Effector CD4-positive, alpha-beta T cell (primary cell): ENCODE data around the gene RTN4.

ENCODE experiments used
- DNase-seq: peaks from one replicate; pipeline ENCODE4 v3.0.0-alpha.2; 2020

RTN4 gene

DNA sequence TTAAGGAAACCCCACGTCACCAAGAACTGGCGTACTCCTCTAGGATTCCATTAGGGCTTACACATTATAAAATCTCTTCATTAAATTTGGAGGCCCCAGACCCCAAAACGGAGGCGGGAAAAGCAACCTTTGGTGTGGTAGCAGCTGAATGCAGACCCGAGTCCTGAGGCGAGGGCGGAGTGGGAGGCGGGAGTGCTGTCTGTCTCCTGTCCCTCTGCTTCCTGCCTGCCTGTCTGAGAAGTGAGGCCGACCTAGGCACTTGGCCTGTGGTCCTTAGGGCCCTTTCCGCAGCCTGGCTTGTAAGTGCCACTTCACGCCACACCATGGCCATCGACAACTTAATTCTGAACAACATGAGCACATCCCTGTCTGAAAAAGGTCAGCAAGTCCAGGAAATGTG, 102.1 kb downstream of the RTN4 start:
- no peak for DNase-seq

DNA sequence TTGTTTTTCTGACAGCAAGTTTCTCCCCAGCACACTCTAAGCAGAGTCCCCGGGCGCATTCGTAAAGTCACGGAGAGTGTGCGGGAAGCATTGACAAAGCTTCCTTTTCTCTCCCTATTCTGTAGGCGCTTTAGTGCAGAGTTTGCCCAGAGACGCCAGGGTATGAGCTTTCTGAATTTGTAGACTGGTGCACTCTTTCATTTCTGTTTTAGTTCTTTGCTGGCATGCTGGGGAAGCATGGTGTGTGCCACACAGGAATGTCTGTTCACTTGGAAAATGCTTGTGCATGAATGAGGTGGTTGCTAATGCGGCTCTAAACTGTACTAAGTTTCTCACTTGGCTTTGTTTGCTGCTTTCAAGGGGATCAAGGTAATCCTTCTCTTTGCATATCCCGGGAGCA, 102.6 kb downstream of the RTN4 start:
- no peak for DNase-seq

DNA sequence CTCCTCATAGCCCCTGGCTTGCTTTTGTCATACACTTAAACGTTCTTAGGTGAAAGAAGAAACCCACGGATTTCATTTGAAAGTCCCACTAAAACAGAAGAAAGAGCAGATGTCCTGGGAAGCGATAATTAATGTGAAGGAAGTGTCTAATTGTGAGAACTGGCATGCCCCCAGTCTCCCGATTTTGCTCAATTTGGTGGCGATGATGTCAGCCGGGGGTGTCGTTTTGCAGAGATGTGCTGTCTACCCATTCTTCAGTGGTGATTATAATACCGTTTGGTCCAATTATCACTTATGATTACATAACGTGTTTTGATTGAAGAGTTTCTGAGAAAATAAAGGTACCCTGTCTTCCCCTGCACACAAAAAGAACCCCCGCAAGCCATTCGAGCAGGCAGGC, 103.1 kb downstream of the RTN4 start:
- no peak for DNase-seq

DNA sequence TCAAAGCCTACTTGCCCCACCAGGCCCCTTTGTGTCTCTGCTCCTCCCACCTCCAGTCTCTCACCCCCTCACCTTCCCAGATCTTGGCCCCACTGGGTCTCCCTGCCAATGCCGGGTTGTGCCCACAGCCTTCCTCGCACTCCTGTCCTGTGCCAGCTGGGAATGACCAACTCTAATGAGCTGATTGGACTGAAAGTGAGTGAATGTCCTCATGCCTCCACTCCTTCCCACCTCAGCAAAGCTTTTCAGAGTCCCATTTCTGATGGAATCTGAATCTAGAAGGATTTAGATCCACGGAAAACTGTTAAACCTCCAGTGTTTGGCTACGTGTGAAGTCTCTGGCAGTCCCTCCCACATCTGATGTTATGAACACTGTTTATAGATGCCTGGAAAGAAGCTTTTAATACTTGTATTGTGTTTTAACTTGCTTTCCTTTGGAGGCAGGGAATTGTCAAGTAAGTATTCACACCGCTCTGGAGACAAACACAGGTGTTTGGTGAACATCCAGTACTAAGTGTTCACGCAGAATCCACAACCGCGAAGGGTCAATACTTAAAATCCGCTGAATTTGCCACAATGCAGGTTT, 103.9 kb downstream of the RTN4 start:
- no peak for DNase-seq

DNA sequence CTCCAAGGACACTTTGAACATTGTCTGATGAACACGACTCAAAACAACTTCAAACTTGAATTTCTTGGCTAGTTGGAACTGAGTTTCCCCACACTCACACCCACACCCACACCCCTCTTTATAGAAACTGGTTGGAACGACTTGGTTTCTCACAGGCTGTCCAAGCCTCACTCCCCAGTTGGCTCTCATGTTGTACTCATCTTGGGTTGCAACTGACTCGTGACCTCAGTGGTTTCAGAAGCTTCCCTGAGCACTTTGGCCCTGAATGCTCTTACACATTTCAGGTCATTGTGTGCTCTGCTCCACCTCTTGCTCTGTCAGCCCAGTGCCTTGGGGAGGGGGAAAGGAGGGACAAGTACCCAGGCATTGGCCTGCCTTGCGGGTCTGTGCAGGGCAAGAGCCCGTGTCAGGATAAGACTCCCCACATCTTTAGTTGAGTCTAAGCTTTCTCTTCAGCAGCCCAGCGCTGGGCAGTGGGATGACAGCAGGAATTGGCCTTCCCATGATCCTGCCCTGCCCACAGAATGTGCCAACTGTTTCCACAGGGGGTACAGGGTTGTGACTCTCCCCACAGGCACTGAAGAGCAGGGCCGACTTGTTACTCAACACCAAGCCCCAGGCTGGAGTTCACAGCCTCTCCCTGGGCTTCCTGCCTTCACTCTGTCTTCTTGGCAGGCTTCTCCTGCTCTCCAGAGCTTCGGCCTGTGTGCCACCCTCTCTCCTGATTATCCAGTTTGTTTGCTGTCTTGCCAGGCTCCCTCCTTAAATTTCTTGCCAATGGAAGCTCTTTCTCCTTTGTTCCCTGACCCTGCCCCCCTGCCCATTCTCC, 104.6 kb downstream of the RTN4 start:
- DNase-seq = no peak

DNA sequence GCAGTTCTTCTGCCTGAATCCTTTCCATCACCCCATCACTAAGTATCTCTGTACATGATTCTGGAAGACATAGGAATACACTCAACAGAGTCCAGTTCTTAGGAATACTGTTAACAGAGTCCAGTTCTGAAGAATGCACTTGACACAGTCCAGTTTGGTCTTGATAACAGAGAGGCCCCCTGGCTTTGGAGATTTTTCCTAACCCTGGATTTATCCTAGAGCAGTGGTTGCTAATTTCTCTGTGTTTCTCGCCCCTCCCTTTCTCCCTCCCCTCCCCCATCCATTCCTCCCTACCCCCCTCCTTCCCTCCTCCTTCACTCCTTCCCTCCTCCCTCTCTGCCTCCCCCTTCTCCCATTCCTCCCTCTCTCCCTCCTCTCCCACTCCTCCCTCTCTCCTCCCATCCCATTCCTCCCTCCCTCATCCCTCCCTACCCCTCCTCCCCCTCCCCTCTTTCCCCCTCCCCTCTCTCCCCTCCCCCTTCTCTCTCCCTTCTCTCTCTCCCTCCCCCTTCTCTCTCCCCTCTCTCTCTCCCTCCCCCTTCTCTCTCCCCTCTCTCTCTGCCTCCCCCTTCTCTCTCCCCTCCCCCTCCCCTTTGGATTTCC, 105.4 kb downstream of the RTN4 start:
- DNase-seq = no peak

DNA sequence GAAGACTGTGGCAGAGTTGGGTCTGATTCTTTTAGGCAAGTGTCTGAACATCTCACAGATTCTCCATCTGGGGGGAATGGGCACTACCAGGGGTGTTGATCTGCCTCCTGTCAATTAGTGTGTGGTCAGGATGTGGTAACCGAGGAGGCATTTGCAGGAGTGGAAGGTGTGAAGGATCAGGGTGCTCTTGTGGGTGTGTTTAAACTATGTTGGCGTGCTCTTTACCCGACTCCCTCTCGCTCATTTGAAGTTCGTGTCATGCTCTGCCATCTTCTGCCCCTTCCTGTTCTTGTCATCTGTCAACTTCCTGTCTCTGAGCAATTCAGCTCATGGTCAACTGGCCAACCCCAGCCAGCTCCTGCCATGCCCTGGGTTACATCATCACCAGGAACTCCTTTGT, 107.9 kb downstream of the RTN4 start:
- no peak for DNase-seq

DNA sequence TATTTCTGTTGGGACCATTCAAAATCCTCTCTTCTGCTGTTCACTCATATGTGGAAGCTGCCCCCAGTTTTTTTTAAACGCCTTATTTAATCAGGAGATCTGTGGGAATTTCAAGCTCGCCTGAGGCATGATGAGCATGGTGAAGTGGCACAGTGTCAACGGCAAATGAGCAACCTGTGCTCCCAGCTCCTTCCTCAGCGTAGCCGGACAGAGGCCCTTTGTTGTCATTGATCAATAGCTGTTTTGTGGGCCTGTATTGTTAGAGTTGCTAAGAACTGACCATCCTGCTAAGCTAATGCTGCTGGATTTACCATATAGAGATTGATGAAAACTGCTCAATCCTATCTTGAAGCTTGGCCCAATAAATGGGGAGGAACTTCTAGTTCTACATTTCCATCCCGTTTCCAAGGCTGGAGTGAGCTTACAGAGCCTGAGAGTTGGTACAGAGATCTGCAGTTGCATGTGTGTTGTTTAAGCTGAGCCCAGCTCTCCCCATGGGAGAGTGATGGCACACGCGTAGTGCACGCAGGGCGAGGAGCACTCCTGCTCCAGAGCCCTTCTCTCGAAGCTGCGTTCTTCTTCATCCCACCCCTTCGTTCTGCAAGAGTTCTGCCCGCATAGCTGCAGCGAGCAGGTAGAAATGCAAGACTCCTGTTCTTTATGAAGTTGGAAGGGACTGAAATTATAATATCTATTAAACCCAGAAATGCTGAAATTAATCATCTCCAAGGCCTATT, 108.8 kb downstream of the RTN4 start:
- no peak for DNase-seq

DNA sequence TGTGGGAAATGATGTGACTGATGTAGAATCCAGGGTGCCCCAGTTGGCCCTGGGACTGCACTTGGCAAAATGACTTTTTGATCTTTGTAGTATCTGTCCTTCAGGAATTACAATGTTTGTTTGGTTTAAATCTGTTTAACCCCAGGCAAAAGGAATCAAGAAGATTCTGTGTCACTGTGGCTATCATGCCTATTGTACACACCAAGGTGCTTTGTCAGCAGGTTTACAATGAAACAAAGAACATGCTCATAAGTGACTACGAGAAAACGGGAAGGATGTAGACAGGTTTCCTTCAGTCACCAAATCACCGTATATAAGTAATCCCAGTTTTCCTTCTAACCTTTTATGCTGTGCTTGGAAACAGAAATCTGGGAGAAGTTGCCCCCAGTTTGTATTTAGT, 109.5 kb downstream of the RTN4 start:
- no peak for DNase-seq

DNA sequence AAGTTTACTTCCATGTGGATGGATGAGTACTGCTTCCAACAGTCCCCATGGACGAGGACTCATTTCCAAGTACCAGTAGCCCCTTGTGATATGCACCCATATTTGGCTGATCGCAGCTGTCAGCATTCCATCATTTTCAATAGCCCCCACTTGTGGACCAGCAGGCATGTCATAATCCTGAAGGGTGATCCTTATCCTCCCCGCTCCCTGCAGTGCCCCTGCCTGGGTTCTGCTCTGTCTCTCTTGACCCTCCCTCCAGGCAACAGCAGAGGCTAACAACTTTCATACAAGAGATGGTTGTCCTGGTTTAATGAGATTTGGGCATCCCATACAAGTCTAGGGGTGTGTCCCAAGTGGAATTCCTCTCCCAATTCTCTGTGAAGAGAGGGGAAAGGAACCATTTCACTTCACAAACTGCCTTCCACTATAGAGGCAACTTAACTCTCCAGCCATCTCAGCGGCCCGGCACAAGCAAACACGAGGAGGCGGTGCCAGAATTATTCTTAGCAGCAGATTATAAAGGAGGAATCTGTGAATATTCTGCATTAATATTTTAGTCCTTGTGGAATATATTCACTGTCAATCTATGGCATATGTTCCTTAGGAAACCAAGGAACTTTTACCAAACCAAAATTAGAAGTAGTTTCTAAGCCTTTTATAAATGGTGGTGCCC, 110.7 kb downstream of the RTN4 start:
- DNase-seq = no peak

DNA sequence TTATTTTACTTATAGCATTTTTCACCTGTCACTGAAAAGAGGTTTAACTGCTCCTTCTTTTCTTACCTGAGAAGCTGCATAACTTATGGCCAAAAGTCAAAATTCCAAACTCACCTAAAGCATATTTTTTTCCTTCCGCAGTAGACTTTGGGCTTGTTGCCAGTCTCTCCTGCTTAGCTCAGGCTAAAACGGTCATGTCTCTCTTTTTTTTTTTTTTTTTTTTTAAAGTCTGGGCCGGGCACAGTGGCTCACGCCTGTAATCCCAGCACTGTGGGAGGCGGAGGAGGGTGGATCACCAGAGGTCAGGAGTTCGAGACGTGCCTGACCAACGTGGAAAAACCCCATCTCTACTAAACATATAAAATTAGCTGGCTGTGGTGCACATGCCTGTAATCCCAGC, 113.5 kb downstream of the RTN4 start:
- DNase-seq = no peak

DNA sequence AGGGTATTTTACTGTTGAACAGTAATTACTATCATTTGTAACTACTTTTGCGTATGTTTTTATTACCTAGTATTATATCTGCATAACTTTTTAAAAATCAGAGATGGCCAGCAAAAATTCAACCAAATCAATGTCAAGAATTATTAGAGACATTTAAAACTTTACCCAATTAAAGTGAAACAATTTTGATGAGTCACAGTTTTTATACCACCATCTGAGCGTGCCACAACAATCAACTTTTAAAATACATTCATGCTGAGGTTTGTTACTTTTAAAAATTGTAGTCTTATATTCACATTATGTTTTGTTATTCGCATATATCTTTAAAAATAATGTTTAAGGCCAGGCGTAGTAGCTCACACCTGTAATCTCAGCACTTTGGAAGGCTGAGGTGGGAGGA, 114.9 kb downstream of the RTN4 start:
- no peak for DNase-seq

DNA sequence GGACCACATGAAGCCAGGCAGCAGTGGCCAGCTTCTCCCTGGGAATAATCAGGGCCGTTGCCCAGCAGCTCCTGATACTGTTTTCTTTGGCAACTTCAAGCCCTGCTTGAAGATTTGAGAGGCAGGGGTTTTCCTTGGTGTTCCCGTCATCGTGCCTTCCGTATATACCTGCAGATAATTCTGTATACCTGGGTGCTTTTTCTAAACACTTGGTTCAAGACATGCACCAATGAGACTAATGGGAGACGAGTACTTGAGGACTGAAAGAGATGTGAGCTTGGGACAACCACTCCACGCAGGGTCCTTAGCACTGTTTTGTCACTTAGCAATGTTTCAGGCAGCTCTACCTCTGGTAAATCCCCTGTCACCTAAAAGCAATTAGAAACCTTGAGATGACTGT, 118.8 kb downstream of the RTN4 start:
- no peak for DNase-seq

DNA sequence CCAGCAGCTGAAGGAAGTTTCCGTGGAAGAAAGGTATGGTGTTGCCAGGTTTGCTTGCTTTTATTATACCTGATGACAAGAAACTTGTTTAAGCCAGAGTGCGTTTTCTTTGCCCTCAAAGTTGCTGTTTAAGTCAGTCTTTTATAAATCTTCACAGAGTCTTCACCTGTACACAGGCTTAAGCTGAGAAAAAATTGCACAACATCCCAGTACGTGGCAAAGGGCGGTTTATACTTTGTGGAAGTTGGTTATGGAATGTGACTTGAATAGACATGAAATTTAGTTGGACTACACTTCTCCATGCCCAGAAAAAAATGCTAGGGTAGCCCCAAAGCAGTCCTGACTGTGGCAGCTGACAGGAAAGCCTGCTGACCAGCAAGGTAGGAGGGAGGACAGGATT, 121.5 kb downstream of the RTN4 start:
- DNase-seq = no peak

DNA sequence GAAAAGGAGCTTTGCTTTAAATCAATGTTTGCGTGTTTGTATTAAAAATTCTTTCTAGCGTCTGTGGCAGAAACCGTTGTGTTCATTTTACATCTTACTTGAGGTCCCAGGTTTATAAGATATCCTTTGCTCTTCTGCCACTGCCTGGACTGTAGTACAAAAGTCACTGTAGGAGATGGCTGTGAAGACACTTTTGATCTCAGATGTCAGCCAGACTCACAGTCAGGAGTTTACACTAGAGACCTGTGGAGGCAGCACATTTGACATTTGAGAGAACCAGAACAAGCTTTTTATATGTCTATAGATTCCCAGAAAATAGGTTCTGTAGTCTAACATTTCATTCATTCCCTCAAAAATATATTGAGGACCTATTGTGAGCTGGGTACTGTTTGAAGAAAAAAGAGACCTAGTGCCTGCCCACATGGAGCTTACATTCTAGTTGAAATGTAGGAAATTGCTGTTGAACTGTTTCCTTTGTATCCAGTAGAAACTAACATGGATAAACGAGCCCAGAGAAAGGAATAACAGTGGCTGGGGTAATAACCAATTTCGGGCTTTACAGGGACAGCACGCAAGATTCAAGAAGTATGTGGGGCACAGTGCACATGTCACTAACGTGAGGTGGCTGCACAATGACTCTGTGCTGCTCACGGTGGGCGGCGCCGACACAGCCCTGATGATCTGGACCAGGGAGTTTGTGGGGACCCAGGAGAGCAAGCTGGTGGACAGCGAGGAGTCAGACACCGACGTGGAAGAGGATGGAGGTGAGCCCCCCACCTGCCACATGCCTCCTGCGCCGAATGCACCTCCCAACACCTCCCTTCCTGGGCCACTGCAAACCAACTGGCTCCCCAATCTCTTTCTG, 122.3 kb downstream of the RTN4 start:
- DNase-seq = no peak

DNA sequence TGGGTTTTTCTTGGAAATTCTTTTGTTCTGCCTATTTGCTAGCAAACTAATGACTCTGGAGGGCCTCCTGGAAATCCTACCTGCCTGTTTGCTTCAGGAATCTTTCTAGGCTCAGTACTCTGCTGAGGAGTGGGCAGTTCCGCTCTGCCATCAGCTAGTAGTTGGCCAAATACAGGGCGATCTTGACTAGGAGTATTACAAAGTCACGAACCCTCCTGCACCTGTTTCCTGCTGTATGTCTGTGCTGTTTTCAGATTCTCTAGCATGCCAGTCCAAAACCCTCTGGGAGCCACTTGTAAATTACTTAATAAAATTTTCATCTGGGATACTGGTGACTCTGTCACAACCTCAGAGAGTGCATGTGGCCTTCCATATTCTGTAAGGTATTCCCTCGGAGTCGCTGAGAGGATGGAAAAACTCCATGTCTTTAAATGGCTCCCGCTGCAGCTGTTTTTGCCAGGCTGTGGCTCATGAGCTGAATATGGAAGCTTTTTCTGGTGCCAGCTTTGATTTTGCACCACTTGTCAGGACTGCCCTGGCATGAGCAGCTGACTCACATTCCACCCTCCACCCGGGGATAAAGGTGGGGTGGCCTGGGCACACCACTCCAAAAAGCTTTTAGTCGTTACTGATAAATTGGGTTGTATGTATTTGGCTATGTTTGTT, 123.0 kb downstream of the RTN4 start:
- DNase-seq = no peak

DNA sequence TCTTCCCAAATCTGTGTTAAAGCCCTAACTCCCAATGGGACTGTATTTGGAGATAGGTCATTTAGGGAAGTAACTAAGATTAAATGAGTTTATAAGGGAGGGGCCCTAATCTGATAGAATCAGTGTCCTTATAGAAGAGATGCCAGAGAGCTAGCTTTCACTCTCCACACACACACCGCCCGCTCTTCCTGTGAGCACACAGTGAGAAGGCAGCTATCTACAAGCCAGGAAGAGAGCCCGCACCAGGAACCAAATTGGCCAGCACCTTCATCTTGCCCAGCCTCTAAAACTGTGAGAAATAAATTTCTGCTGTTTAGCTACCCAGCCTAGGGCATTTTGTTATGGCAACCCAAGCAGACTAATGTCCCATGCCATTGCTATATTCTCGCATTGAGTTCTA, 125.2 kb downstream of the RTN4 start:
- DNase-seq = no peak

DNA sequence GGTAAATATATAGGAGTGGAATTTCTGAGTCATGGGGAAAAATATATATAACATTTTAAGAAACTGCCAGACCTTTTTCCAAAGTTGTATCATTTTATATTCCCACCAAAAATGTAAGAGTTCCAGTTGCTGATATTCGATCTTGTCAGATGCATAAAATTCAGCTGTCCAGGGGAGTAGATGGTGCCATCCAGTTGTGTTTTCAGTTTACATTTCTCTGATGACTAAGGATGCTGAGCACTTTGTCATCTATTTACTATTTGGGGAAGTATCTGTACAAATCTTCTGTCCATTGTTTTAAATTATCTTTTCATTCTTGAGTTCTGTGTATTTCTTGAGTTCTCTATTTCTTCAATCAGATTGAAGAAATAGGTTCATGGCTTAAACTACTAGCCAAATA, 126.1 kb downstream of the RTN4 start:
- DNase-seq = no peak
